ENCODE data around the gene ARHGAP27. TPM values are rescaled to one million over a fixed set of nuclear protein-coding genes. Genes with fewer than 3 reads are reported as not detected.
A peak's percentile ranks its signal among the peaks of the same experiment; 100 is the strongest.
"Not testable (repeated sequence)": the region's sequence is repeated elsewhere in the genome, so short reads cannot be mapped to it uniquely, and the experiment has no call there.

ARHGAP27 gene
- 6.5 TPM for total RNA-seq

DNA sequence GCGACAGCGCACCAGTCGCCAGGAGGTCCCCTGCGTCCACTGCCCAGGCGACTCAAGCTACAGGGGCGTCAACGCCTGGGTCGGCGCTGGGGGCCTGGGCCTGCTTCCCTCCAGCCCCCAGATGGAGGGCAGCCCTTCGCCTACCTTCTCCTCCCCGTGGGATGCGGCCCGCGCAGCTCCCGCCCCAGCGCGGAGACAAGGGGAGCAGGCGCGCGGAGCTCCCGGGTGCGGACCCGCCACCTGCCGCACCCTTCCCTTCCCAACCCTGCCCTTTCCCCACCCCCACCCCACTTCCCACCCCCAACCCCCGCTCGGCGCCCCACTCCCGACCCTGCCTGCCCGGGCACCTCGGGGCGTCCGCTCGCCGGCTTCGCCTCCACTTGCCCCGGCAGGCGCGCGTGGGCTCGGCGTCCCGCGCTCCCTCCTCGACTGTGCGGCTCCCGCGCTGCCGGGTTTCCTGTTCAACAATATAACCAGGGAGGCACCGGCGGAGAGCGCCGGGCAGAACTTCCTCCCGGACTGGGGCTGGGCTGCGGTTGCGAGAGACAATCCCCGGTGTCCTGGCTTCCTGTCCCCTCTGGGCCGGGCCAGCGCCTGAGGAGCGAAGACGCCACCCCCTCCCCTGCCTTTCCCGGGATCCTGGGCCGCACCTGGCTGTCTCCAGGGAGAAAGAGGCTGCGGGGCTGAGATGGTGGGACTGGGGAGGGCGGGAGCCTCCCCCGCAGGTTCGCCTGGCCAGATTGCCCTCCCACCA lies at the start of gene ARHGAP27:
Gene ARHGAP27, minus strand, starts transcription at position 466 of the 754 bp plus-strand sequence. CDS start 2,591 bp downstream, outside the sequence.
- peak; percentile 28 for ATAC-seq

GRCh38 chr17:45482317-45482716 lies 49.6 kb upstream of the ARHGAP27 start:
- ATAC-seq; DNase-seq (ENCODE audit: low spot score): not testable (repeated sequence)

More for the DNA sequence above, at the start of gene ARHGAP27:
- DNase-seq (ENCODE audit: low spot score) = no peak

- DNase-seq (ENCODE audit: low spot score); ATAC-seq: not testable (repeated sequence)
Observed at GRCh38 chr17:45475436-45475835, 42.8 kb upstream of the ARHGAP27 start.

DNA sequence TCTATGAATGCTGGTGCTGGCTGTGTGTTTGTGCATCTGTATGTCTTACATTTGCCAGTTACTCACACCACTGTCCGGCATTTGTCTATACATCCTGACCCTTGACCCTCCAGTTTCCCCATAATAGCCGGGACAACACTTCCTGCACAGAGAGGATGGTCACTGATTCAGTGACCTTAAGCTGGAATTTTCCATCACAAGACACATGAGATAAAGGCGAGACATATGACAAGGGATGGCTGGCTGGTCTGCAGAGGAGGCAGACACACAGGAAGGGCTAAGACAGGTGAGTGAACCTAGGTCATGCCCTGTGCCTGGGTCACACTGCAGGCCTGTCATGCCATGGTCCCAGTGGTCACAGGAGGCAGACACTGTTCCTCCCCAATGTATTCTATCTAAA lies 39.6 kb upstream of the ARHGAP27 start:
- ATAC-seq = not testable (repeated sequence)

DNA sequence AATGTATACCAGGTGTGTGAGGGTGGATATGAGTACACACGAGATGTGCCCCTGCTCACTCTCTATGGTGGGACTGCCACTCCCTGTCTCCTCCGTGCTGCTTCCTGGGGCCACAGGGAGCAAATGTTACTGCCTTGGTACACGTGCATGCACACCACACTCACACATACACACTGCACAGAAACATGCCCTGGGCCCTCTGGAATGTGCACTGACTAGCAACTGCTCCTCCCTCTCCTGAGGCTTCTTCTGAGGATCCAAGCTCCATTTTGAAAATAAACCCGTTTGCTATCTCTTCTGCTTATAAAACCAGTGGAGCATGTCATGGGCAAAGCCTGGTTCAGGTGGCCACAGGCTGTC lies 36.5 kb upstream of the ARHGAP27 start:
- ATAC-seq; DNase-seq (ENCODE audit: low spot score): not testable (repeated sequence)

More for the DNA sequence above, 39.6 kb upstream of the ARHGAP27 start:
- DNase-seq (ENCODE audit: low spot score) = not testable (repeated sequence)

GRCh38 chr17:45468293-45469203 lies 35.9 kb upstream of the ARHGAP27 start:
- not testable (repeated sequence) for ATAC-seq; DNase-seq (ENCODE audit: low spot score)

DNA sequence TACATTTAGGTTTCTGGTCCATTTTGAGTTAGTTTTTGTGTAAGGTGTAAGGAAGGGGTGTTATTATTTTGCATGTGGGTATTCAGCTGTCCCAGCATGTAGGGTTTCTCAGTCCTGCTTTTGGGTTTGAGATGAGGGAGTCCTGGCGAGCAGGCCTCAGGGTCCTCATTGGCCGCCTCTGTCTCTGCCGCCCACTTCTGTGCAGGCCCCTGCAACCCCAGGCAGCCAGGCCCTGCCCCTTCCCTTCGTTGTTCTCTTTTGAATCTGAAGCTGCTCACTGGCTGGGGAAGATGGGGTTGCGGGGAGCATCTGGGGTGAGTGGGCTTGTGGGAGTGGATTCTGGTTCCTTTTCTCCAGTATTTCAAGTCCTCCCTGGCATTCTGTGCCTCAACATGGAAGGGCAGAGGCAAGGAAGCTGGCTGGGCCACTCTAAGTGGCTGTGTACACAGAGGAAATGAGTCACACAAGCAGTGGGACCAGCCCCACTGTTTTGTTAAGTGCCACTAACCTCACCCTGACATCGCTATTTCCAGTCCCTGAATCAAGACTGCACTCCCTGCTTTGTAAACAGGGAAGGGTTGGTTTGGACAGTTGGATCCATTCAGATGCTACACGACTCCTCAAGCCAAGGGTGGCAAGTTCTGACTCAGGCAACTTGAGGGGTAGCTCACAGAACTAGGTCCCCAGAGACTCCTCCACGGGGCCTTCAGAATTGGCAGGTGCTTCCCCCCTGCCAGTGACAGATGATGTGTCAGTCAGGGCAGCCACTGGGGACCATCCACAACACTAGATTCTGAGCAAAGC lies 29.1 kb upstream of the ARHGAP27 start:
- not testable (repeated sequence) for DNase-seq (ENCODE audit: low spot score)
- peak; percentile 45 for ATAC-seq

DNA sequence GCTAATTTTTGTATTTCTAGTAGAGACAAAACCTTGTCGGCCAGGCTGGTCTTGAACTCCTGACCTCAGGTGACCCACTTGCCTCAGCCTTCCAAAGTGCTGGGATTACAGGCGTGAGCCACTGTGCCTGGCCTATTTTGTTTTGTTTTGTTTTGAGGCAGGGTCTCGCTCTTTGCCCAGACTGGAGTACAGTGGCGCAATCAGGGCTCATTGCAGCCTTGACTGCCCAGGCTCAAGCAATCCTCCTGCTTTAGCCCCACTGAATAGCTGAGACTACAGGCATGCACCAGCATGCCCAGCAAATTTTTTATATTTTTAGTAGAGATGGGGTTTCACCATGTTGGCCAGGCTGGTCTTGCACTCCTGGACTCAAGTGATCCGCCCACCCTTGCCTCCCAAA lies 27.8 kb upstream of the ARHGAP27 start:
- ATAC-seq; DNase-seq (ENCODE audit: low spot score): not testable (repeated sequence)

GRCh38 chr17:45454341-45454740 lies 21.7 kb upstream of the ARHGAP27 start:
- not testable (repeated sequence) for DNase-seq (ENCODE audit: low spot score); ATAC-seq

GRCh38 chr17:45453731-45454130 lies 21.1 kb upstream of the ARHGAP27 start:
- not testable (repeated sequence) for ATAC-seq; DNase-seq (ENCODE audit: low spot score)

DNA sequence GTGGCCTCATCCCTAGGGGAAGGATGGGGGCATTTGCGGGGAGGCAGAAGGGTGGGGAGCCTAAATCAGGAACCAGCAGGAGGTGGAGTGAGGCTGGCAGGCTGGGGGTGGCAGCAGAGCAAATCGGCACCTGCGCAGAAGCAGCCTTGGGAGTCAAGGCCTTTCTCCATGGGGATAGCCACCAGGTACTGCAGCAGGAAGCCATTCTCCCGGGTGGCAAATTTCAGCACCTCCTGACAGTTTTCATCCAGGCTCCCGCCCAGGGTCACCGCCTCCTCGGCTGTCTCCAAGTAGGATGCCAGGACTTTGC lies 20.5 kb upstream of the ARHGAP27 start:
- not testable (repeated sequence) for DNase-seq (ENCODE audit: low spot score); ATAC-seq

DNA sequence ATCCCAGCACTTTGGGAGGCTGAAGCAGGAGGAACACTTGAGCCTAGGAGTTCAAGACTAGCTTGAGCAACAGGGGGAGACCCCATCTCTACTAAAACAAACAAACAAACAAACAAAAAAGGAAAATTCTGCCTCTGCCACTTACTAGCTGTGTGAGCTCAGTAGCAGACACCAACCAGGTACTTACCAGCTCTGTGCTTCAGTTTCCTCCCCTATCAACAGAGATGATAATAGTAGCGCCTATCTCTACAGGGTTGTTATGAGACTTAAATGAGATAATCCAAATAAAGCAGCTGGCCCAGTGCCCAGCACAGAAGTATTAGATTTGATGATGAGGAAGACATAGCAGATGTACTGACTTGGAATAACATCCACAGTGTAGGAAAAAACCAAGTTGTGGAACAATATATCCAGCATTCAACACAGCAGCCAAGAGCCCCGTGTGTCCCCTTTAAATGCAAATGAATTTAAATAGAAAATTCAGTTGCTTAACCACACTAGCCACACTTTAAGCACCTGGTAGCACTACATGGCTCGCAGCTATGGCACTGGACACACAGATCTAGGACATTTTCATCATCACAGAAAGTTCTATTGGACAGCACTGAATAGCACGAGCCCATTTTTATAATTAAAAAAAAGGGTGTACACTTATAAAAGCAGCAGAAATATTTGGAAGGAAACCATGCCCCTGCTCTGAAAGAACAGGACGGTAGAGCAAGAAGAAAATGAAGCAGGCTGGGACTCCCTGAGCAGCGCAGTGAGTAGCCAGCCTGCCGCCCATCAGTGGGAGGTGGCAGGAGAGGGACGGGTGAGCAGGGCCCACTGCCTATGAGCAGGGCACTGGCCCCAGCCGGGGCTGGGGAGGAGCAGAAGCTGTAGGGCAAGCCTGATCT lies 19.9 kb upstream of the ARHGAP27 start:
- not testable (repeated sequence) for ATAC-seq; DNase-seq (ENCODE audit: low spot score)

DNA sequence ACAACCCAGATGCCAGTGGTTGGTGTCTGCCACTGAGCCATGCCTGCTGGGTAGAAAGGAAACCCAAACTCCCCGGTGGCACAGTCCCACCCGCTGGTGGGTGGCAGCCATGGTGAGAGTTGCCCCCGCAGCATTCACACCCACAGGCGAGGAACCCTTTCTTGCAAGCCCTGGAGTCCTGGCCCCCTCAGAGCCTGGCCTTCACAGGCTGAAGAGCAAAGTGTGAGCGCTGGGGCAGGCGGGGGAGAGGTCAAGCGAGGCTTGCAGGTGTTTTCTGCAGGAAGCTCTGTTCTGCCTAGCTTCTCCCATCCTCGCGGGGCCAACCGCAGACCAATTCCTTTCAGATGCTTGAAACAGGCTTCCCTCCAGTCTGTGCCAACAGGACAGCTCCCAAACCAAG lies 19.0 kb upstream of the ARHGAP27 start:
- not testable (repeated sequence) for ATAC-seq; DNase-seq (ENCODE audit: low spot score)

- DNase-seq (ENCODE audit: low spot score) (no peak), ATAC-seq (no peak)
Observed at GRCh38 chr17:45451131-45451530, 18.5 kb upstream of the ARHGAP27 start.

DNA sequence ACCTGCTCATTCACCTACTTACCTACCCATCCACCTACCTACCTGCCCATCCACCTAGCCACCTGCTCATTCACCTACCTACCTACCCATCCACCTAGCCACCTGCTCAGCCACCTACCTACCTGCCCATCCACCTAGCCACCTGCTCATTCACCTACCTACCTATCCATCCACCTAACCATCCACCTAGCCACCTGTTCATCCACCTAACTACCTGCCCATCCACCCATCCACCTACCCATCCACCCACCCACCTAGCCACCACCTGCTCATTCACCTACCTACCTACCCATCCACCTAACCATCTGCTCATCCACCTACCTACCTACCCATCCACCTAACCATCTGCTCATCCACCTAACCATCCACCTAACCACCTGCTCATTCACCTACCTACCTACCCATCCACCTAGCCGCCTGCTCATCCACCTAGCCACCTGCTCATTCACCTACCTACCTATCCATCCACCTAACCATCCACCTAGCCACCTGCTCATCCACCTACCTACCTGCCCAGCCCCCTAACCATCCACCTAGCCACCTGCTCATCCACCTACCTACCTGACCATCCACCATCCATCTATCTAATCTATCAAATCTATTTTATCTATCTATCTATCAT lies 17.1 kb upstream of the ARHGAP27 start:
- not testable (repeated sequence) for ATAC-seq; DNase-seq (ENCODE audit: low spot score)

DNA sequence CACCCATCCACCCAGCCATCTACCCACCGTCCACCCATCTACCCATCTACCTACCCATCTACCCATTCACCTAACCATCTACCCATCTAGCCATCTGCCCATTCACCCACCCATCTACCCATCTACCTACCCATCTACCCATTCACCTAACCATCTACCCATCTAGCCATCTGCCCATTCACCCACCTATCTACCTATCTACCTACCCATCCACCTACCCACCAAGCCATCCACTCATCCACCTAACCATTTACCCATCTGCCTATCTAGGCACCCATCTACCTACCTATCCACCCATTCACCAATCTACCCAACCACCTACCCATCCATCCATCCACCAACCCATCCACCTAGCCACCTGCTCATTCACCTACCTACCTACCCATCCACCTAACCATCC lies 16.6 kb upstream of the ARHGAP27 start:
- not testable (repeated sequence) for ATAC-seq; DNase-seq (ENCODE audit: low spot score)

GRCh38 chr17:45448483-45448882 lies 15.8 kb upstream of the ARHGAP27 start:
- DNase-seq (ENCODE audit: low spot score); ATAC-seq: not testable (repeated sequence)

- peak; percentile 42 for ATAC-seq
- not testable (repeated sequence) for DNase-seq (ENCODE audit: low spot score)
Observed at GRCh38 chr17:45448066-45448465, 15.4 kb upstream of the ARHGAP27 start.

DNA sequence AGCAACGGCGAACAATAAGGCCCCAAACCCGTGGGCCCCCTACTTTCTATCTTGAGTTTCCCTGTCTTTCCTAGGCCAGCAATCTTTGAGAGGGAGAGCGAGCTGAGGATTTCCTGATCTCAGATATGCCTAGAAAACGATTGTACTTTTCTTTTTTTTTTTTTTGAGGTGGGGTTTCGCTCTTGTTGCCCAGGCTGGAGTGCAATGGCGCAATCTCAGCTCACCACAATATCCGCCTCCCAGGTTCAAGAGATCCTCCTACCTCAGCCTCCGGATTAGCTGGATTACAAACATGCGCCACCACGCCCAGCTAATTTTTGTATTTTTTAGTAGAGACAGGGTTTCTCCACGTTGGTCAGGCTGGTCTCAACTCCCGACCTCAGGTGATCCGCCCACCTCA lies 15.0 kb upstream of the ARHGAP27 start:
- not testable (repeated sequence) for ATAC-seq; DNase-seq (ENCODE audit: low spot score)
